GM19395 (cell line): ENCODE measurements around the gene DHX16.
"Not testable (repeated sequence)": the region's sequence is repeated elsewhere in the genome, so short reads cannot be mapped to it uniquely, and the experiment has no call there.

Experiments
- ATAC-seq: cut with Tn5 transposase; IDR thresholded peaks from one replicate; pipeline ENCODE4 v1.9.1; 2021; ENCODE audit warnings: mild to moderate bottlenecking, moderate library complexity; ENCODE audit not compliant: unreplicated experiment

DHX16 gene

GRCh38 chr6:30672445-30673253 is at the start of gene DHX16:
TSS of gene DHX16 (minus strand) at chr6:30673006. CDS start at chr6:30672841, 165 bp downstream.
- peak; percentile 75 for ATAC-seq

GRCh38 chr6:30722025-30722279 is 49.1 kb upstream of the DHX16 start:
- not testable (repeated sequence) for ATAC-seq

- ATAC-seq: no peak
These were observed 48.6 kb upstream of the DHX16 start for GRCh38 chr6:30721198-30722024.

GRCh38 chr6:30720738-30721197 is 48.0 kb upstream of the DHX16 start:
- no peak for ATAC-seq

- ATAC-seq: peak; percentile 31
These were observed 47.3 kb upstream of the DHX16 start, which contains the start of gene TUBB for GRCh38 chr6:30719791-30720737. TSS of gene TUBB (plus strand) at chr6:30720352. CDS start at chr6:30720507, 155 bp downstream.

GRCh38 chr6:30719356-30719755 is 46.5 kb upstream of the DHX16 start:
- ATAC-seq: no peak

- not testable (repeated sequence) for ATAC-seq
These were observed 45.3 kb upstream of the DHX16 start for GRCh38 chr6:30717845-30718720.

GRCh38 chr6:30717129-30717844 is 44.5 kb upstream of the DHX16 start, which contains the start of gene MDC1:
TSS of gene MDC1 (minus strand) at chr6:30717281. CDS start at chr6:30715175, 2,106 bp downstream.
- peak; percentile 80 for ATAC-seq

GRCh38 chr6:30716879-30717128 is 44.0 kb upstream of the DHX16 start:
- no peak for ATAC-seq

- ATAC-seq: no peak
These were observed 41.5 kb upstream of the DHX16 start for GRCh38 chr6:30714263-30714662.

- ATAC-seq: no peak
These were observed 39.7 kb upstream of the DHX16 start for GRCh38 chr6:30712441-30712945.

- ATAC-seq: no peak
These were observed 39.1 kb upstream of the DHX16 start for GRCh38 chr6:30711758-30712380.

GRCh38 chr6:30709101-30709868 is 36.5 kb upstream of the DHX16 start:
- ATAC-seq: no peak

GRCh38 chr6:30707281-30707850 is 34.6 kb upstream of the DHX16 start:
- no peak for ATAC-seq

GRCh38 chr6:30705620-30706019 is 32.8 kb upstream of the DHX16 start:
- ATAC-seq: no peak

GRCh38 chr6:30703821-30704220 is 31.0 kb upstream of the DHX16 start:
- ATAC-seq: no peak

GRCh38 chr6:30703011-30703410 is 30.2 kb upstream of the DHX16 start:
- no peak for ATAC-seq

- no peak for ATAC-seq
These were observed 27.5 kb upstream of the DHX16 start for GRCh38 chr6:30700340-30700739.
